Measurements from ENCODE around the gene P3R3URF. TPM values are rescaled to one million over a fixed set of nuclear protein-coding genes. Genes with fewer than 3 reads are reported as not detected.

The P3R3URF gene
- total RNA-seq, 1 donor from 2014 or later, result not detected

DNA sequence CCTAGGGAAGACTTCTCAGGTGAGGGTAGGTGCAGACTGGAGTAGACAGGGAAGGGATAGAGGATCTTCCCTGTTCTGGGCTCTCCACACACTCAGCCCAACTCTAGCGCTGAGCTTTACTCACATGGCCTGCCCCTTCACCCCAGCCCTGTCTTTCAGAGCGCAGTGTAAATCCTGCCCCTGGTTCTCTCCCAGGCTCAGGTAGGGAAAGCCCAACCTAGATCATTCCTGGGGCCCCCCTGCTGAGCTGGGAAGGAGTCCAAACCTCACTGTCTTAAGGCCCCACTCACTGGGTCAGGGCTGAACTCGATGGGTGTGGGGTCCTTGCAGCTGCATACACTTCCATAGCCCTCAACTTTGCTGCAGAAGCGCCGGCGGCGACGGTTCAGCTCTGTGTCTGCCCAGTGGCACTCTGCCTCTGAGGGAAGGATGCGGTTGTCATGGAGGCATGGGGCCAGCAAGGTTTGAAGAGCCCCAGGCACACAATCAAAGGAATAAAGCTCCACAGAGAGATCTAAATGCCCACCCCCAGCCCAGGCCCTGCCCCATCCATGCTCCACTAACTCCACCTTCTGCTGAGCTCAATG lies 17.8 kb upstream of the P3R3URF start:
- DNase-seq, result no peak

DNA sequence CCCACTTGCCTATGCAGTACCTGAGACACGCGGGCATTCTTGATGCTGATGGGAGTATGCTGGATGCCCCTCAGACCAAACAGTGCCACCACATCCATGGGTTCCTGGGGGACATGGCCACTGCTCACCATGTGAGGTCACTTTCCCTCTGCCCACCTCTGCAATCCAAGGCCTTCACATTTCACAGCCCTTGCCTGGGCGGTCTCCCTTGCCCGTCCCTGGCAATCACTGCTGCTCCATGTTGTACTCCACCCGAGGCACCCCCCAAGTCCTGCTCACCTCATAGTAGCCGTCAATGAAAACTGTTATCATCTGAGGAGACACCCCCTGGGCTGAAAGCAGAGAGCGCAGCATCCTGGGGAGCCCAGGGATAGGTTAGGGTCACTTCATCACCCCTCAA lies 17.0 kb upstream of the P3R3URF start:
- no peak for DNase-seq

DNA sequence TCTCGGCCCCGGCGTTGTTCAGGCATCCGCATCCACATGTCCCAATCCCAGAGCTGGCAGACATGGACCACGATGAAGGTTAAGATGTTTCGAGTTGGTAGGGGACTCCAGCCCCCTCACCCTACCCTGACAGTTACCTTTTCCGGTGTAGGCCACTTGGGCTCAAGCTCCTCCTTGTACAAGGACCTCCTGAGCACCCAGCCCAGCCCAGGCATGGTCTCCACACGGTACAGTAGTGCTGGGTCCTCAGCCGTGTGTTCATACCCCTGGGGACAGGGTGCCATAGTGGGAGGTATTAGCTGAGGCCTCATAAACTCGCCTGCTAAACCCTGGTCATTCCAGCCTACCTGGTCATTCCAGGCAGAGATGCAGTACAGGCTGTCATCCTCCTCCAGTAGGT lies 15.9 kb upstream of the P3R3URF start:
- DNase-seq, result no peak

DNA sequence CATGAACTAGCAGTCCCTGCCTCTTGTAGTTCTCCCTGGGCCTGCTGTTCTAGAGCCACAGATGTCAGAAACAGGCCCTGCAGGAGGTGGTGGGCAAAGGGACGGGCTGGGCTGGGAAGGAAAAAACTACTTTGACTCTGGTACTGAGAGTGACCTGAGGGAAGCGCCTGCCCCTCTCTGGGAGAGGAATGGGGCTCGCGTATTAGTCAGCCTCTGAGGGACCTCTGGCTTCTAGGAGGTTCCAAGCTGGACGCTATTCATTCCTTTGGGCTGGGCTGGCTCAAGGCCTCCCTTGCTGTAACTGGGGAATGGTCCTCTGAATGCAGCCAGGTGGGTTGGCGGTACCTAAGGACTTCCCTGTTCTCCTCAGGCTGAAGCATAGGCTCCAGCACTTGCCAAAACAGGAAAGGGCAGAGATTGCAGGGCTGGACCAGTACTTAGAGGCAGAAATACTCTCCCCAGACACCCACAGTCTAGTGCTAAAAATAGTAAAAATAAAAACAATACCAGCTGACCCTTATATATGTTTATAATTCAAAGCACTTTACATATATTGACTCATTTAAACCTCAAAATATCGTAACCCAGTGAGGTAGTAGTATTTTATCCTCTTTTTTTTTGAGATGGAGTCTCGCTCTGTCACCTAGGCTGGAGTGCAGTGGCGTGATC lies 14.9 kb upstream of the P3R3URF start:
- no peak for DNase-seq

DNA sequence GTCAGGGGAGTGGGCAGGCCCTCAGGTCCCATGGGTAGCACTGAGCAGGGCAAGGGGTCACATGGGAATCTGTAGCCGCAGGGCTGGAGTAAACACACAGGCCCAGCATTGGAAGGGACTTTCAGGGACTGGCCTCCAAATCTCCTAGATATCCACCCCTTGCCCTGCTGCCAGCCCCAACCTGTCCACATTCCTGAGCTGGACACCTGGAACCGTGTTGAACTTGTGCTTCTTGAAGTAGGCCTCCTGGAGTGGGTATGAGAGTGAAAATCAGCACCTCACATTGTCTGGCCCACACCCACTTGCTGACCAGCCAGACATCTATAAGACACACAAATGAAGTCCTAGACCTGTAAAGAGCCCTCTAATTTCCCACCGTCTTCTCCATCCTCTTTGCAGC lies 14.3 kb upstream of the P3R3URF start:
- no peak for DNase-seq

DNA sequence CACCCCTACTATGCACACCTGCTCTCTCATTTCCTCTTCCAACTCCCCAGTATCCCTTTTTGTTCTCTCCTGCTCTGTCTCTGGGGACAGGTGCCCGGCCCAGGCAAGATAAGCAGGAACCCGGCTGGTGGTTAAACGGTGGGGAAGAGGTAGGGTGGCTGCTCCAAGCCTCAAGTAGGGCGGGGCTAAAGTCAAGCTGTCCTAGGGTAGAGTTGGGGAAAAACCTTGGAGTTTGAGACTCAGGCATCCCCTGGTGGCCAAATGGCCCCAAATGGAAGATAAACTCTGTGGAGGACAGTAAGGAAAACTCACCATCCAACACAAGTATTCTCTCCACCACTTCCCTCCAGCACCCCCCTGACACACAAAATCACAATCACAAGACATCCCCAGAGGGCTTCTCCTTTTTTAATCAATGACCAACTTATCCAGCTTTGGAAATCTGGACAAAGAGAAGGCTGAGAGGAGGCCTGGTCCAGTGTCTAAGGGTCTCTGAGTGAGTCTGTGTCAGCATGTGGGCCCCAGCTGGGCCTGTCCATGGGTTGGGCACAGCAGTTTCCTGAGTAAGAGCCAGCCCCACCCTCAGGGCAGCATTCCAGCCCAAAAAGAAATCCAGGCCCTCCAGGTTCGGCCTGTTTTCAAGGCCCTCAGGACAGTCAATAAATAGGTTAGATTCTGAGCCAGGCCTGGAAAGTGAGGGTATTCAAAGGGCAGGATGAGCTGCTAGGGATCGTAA lies 12.2 kb upstream of the P3R3URF start:
- no peak for DNase-seq

DNA sequence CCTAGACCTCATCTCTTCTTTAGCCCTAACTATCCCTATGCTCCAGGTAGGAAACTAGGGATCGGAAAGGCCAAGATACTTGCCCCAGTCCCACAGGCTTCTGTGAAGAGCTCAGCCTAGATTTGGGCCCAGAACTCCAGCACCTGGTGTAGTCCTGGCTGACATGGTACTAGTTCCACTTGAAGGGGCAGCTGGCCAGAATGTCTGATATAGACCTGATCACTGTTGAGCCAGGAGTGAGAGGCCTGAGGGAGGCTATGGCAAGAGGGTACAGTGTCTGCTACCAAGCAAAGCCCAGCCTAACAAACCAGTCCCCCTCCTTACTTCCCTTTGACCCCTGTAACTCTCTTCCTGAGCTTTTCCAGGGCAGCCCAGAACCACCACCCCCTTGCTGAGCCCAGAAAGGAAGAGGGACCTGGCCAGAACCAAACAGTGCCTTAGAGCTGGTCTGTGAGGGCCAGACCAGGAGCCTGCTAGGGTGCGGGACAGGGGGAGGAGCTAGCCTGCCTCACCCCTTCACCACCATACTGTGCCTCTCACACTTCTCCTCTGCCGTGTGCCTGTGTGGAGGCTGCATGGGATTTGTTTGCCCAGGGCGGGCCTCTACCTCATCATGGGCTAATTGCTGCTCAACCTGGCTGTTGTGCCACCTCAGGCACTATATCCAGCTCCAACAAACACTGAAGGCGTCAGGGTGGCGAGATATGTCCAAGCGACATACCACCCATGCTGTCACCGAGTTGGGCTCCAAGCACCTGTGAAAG lies 11.0 kb upstream of the P3R3URF start:
- no peak for DNase-seq

DNA sequence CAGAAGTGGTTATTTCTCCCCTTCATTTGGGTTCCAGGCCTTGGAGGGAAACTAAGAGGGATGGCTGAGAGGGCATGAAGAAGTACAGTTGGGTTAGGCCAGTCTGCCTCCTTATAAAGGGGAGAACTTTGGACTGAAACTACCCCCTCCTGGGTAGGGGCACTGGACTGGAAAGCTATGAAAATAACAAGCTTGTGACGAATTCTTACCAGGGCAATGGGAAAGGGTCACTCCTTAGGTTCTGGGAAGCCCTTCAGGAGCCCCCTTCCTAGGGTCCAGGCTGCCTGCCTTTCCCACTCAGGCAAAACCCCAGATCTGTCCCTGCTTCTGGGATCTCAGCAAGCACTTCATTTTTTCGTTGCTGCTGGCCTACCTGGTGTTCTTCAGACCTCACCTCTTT lies 9.8 kb upstream of the P3R3URF start:
- no peak for DNase-seq

DNA sequence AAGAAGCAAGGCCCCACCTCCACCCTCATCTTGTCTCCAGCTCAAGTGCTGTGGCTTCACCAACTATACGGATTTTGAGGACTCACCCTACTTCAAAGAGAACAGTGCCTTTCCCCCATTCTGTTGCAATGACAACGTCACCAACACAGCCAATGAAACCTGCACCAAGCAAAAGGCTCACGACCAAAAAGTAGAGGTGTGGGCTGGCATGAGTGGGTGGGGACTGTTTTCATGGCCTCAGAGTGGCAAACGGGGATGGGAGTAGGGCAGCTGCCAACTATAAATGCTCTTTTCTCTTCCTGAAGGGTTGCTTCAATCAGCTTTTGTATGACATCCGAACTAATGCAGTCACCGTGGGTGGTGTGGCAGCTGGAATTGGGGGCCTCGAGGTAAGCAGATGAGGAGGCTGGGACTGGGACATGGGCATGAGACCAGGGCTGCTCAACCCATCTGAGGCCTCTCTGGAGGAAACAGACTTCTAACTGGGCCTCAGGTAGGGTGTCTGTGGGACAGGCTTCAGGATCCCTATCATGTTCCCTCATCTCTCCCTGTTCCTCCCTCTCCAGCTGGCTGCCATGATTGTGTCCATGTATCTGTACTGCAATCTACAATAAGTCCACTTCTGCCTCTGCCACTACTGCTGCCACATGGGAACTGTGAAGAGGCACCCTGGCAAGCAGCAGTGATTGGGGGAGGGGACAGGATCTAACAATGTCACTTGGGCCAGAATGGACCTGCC lies 8.8 kb upstream of the P3R3URF start:
- DNase-seq, result no peak

DNA sequence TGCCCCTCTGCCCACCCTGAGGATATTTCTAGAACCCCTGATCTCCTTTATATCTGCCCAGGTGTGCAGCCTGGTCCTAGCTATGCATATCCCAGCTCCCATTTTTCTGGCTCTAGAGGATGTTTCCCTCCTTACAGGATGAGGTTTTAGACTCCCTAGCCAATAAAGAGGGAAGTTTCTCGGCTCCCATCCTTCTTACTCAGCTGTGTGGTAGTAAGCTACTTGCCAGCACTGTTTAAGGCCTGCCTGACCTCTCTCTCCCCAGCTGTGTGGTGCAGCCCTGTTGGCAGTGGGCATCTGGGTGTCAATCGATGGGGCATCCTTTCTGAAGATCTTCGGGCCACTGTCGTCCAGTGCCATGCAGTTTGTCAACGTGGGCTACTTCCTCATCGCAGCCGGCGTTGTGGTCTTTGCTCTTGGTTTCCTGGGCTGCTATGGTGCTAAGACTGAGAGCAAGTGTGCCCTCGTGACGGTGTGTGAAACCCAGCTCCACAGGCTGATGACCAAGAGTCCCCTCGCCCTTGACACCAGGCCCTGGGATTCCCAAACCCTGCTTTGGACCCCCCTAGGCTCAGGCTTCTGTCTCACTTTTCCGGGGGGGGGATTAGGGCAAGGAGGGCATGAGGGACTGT lies 7.8 kb upstream of the P3R3URF start:
- no peak for DNase-seq

DNA sequence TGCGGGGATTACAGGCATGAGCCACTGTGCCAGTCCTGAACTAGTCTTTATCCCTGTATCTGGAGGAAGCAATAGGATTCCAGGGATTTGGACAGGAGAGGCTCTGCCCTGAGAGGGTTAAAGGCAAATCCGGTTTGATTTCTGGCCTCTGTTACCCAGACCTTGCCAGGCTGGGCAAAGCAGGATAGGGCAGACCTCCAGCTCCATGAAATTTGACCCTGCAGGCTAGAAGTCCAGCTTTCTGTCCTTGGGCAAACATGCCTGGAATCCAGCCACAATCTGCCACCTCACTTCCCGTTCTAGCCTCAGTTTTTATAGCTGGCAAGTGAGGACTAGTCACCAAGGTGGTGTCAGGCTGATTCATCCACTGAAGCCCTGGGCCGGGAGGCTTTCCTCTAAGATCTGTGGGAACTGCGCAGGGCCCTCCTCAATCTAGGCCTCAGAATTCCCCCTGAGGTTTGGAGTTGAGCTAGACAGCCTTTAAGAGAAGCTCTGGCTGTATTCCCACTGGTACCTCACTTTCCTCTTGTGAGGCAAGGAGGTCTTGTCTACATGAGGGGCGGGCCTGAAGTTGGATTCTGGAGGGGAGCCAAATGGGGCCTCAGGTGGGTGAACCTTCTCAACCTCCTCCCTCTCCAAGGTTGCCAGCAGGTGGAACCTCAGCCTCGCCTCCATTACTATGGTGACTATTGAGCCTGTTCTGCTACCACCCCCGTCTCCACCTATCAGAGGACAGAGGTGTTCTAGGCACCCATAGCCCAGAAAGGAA lies 7.0 kb upstream of the P3R3URF start:
- DNase-seq, result peak; percentile 76

DNA sequence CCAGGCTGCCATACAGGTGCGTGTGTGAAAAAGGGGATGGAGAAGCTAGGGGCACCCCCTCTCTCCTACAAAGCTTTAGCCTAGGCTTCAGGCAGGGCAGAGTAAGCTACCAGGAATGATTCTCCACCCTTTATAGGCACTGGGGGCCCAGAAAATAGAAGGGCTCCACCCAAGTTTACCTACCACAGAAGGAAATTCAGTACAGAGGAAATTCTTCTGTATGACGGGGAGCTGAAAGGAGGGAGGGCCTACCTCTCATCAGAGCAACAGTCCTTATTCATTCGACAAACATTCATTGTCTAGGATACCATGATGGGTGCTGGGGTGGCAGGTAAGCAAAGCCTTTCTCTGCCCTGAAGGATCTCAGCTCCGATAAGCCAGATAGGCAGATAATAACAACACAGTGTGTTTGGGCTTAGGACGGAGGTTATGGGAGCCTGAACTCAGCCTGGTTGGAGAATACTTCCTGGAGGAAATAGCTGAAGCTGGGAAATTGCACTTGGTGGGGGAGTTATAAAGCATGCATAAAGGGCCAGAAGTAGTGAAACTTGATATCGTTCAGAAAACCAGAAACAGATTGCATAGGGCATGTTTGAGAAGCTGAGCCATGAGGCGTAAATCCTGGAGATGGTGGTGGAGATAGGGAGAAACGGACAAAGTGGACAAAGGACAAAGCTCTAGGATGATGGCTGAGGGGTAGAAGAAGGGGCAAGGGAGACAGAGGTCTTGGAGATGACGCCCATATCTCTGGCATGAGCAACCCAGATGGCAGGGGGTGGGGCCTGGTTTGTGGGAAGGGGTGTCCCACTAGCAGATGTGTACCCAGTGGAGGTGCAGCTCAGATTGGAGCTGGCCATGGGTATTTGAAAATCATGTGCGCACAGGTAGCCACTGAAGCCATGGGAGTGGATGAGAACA lies 5.3 kb upstream of the P3R3URF start:
- DNase-seq, result no peak

DNA sequence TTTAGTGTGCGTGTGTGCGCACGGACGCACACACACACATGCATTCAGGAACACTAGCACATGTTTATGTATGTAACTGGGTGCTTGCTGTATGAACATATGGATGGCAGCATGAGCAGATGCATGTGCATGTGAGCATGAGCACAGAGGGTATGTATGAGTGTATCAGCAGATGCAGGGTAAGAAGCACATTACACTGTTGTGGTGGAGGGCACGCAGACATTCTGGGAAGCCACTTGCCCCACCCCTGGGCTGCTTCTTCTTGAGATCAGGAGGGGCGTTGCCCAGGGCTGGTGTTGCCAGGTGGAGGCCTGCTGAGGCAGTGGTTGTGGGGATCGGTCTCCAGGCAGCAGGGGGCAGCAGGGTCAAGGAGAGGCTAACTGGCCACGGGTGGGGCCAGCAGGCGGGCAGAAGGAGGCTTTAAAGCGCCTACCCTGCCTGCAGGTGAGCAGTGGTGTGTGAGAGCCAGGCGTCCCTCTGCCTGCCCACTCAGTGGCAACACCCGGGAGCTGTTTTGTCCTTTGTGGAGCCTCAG lies 3.9 kb upstream of the P3R3URF start:
- DNase-seq, result peak; percentile 24

DNA sequence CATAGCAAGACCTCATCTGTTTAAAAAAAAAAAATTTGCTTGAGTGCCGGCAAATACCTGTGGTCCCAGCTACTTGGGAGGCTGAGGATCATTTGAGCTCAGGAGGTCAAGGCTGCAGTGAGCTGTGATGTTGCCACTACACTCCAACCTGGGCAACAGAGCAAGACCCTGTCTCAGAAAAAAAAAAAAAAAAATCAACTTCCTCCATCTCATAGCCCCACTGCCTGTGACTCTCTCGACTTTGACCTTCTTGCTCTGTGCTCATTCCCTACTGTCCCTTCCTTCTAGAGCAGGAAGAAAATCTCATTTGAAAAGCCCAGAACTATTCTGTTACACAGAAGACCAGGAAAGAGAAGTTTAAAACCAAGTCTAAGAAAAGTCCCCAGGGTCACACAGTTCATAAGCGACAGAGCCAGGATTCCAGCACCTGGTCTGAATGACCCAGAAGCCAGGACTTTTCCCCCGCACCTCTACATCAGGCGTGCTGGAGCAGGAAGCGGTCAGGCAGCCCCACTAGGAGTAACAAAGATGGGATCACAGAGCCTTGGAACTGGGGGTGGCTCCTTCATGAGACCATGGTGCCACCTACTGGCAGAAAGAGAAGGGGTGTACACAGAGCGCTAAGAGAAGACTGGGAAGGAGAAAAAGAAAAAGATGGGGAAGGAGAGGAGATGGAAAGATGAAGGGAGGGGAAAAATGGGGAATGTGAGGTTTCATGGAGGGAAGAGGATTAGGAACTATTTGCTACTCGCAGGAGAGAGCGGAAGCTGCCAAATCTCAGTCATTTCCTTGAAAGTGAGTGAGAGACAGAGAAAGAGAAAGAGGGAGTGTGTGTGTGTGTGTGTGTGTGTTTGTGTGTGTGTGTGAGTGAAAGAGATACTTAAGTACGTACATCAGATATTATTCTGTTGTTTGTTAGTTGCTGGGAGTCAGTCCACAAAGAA lies 3.1 kb upstream of the P3R3URF start:
- DNase-seq, result peak; percentile 95

DNA sequence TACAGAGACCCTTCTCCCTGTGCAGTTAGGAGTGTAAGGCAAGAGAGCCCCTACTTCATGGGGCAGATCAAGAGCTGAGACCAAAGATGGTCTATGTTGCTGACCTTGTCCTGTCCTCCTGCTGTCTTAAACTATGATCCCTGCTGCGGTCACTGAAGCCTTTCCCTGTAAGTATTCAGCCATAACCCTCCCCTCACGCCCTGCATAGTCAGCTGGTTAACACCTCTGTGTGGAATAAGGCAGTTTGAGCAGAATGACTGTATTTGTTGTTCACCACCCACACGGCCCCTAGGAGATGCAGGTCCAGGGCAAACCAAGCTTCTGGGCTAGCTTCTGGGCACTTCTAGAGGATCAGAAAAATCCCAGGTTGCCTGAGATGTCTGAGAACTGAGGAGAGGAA lies 1.0 kb downstream of the P3R3URF start:
- DNase-seq, result no peak

DNA sequence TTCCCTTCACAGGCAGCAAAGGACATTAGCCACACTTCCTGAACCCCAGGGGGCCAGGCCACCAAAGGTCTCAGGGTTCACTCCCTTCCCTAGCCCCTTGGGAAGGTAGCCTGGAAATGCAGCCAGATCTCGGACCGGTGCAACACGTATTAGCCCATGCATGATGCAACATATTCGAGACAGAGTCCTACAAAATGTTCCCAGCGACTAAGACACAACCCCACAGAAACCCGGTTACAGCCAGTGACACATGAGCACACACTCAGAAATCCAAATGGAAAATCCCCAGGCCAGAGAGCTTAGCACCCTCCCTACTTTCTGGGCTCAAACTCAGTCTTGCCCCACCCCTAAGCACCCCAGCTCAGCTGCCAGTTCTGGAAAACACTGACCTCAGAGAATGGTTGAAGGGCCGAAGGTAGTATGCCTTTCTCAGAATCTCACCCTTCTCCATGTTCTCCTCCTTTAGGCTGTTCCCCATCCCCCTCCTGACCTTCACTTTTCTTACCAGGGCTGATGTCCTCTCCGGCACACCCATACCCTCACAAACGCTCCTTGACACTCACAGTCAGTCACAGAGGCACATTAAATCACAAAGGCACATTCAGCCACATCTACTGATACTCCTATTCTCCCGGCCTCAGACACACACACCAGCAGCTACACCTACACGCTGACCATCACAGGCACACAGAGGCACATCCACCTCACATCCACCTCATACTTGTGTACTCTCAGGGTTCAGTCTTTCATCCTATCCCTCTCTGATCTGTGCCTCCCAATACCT lies 1.6 kb downstream of the P3R3URF start, which contains the start of gene TSPAN1:
Gene TSPAN1, plus strand, starts transcription at position 640 of the 784 bp plus-strand sequence. CDS start 6,021 bp downstream, outside the sequence.
- DNase-seq, result no peak

DNA sequence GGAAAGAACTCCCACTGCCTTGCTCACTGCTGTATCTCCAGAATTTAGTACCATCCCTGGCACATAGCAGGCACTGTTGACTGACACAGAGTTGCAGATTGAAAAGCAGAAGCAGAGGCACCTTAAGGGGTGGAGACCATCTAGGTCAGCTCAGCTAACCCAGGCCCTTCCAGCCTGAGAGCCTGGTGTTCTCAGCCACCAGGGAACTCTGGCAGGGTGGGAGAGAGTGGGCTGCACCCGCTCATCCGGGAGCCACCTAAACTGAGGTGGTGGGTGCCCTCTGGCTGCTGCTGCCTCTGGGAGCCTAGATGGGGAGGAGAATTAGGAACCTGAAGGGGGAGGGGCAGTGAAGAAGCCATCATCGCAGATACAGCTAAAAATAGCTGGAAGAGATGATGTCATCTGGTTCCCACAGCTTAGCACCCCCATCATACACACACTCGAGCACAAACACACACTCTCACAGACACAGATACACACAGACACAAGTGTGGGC lies 2.9 kb downstream of the P3R3URF start:
- peak; percentile 63 for DNase-seq

All from tongue (tissue), 2 donors.